Brain microvascular endothelial cell (primary cell): ENCODE data around the gene TRIM65.

Experiments
- DNase-seq: peaks from one replicate; pipeline ENCODE4 v3.0.0-alpha.2; 2020
- H3K27ac ChIP-seq: fragments of 250-450 bp; sonication (Bioruptor Pico); 2 replicates; pipeline ENCODE4 v1.5.1; 2020; ENCODE audit warnings: mild to moderate bottlenecking, moderate library complexity
- H3K27me3 ChIP-seq: fragments of 250-450 bp; sonication (Bioruptor Pico); replicated peaks from 2 replicates; pipeline ENCODE4 v1.5.1; 2020; ENCODE audit warnings: mild to moderate bottlenecking
- H3K36me3 ChIP-seq: fragments of 250-450 bp; sonication (Bioruptor Pico); replicated peaks from 2 replicates; pipeline ENCODE4 v1.5.1; 2020; ENCODE audit warnings: mild to moderate bottlenecking
- H3K4me3 ChIP-seq: 2 replicates; pipeline ENCODE4 v1.5.1; 2011; ENCODE audit warnings: low read depth, mild to moderate bottlenecking, control low read depth, low read length, moderate library complexity
- CTCF ChIP-seq: IDR thresholded peaks from 2 replicates; pipeline ENCODE4 v1.5.1; 2011; ENCODE audit warnings: low read depth, mild to moderate bottlenecking, moderate library complexity, low read length, control low read depth, inconsistent platforms; ENCODE audit errors: missing control alignments
- in situ Hi-C: cut with HindIII; loops from 2 replicates; pipeline ENCODE4 v1.10.0; 2017; ENCODE audit warnings: low sequenced_read_pairs, low pct_ligation_motif_present

Gene TRIM65

GRCh38 chr17:75940727-75941441, 44.1 kb upstream of the TRIM65 start, which contains the start of gene FBF1:
FBF1 (minus strand) TSS chr17:75941042; CDS start chr17:75938149, 2,893 bp downstream.
- in situ Hi-C loops: no loop called here
- H3K27ac ChIP-seq: peak within 1 kb of the TSS; percentile 46
- no peaks in the 10 kb centered on the region for H3K27me3 ChIP-seq
- peak within 1 kb of the TSS; percentile 80 for H3K4me3 ChIP-seq
- peaks cover 2% of the 10 kb centered on the region for H3K36me3 ChIP-seq
- TF ChIP-seq CTCF: peak; percentile 5
- DNase-seq: peak; percentile 89

GRCh38 chr17:75937652-75938051, 40.9 kb upstream of the TRIM65 start:
- H3K27ac ChIP-seq: no peak overlapping the region
- no peaks in the 10 kb centered on the region for H3K27me3 ChIP-seq
- no peak for TF ChIP-seq CTCF
- no peak for DNase-seq
- no peaks in the 10 kb centered on the region for H3K36me3 ChIP-seq
- in situ Hi-C loops: no loop called here
- no peak overlapping the region for H3K4me3 ChIP-seq

GRCh38 chr17:75933808-75934207, 37.1 kb upstream of the TRIM65 start:
- no peak for TF ChIP-seq CTCF
- DNase-seq: no peak
- Histone ChIP-seq H3K4me3 (no peak overlapping the region), H3K36me3 (no peaks in the 10 kb centered on the region), H3K27me3 (no peaks in the 10 kb centered on the region), H3K27ac (no peak overlapping the region)
- in situ Hi-C loops: no loop called here

GRCh38 chr17:75932852-75933251, 36.1 kb upstream of the TRIM65 start:
- no peak overlapping the region for H3K4me3 ChIP-seq
- no peak for DNase-seq
- H3K36me3 ChIP-seq: no peaks in the 10 kb centered on the region
- no peak for TF ChIP-seq CTCF
- no peak overlapping the region for H3K27ac ChIP-seq
- no peaks in the 10 kb centered on the region for H3K27me3 ChIP-seq
- in situ Hi-C loops: no loop called here

- in situ Hi-C loops: no loop called here
- no peak for DNase-seq
- TF ChIP-seq CTCF: no peak
- no peak overlapping the region for H3K4me3 ChIP-seq
- H3K27me3 ChIP-seq: no peaks in the 10 kb centered on the region
- no peaks in the 10 kb centered on the region for H3K36me3 ChIP-seq
- no peak overlapping the region for H3K27ac ChIP-seq
Measured at GRCh38 chr17:75931062-75931461, 34.3 kb upstream of the TRIM65 start.
